ENCODE measurements around the gene NUBPL.
"Not testable (repeated sequence)": the region's sequence is repeated elsewhere in the genome, so short reads cannot be mapped to it uniquely, and the experiment has no call there.

The NUBPL gene

GRCh38 chr14:31806249-31806648 lies 245.0 kb downstream of the NUBPL start:
- DNase-seq = no peak

GRCh38 chr14:31811693-31812628 lies 250.8 kb downstream of the NUBPL start:
- not testable (repeated sequence) for DNase-seq

GRCh38 chr14:31813724-31814490 lies 252.7 kb downstream of the NUBPL start:
- not testable (repeated sequence) for DNase-seq

- DNase-seq = no peak
Measured at GRCh38 chr14:31819281-31819680, 258.1 kb downstream of the NUBPL start.

GRCh38 chr14:31825459-31825858 lies 264.3 kb downstream of the NUBPL start:
- no peak for DNase-seq

- DNase-seq = no peak
Measured at GRCh38 chr14:31827325-31827724, 266.1 kb downstream of the NUBPL start.

- DNase-seq = no peak
Measured at GRCh38 chr14:31828946-31829868, 268.0 kb downstream of the NUBPL start.

GRCh38 chr14:31834616-31835015 lies 273.4 kb downstream of the NUBPL start:
- DNase-seq = no peak

- DNase-seq = no peak
Measured at GRCh38 chr14:31835049-31835448, 273.8 kb downstream of the NUBPL start.

GRCh38 chr14:31837031-31837430 lies 275.8 kb downstream of the NUBPL start:
- DNase-seq = no peak

GRCh38 chr14:31842899-31843298 lies 281.7 kb downstream of the NUBPL start:
- DNase-seq = no peak

GRCh38 chr14:31843361-31844091 lies 282.3 kb downstream of the NUBPL start:
- no peak for DNase-seq

- DNase-seq = no peak
Measured at GRCh38 chr14:31854508-31855075, 293.4 kb downstream of the NUBPL start.

- DNase-seq = no peak
Measured at GRCh38 chr14:31855262-31855661, 294.1 kb downstream of the NUBPL start.

- DNase-seq = not testable (repeated sequence)
Measured at GRCh38 chr14:31856003-31856402, 294.8 kb downstream of the NUBPL start.

GRCh38 chr14:31858868-31859267 lies 297.7 kb downstream of the NUBPL start:
- no peak for DNase-seq

GRCh38 chr14:31864937-31865855 lies 304.0 kb downstream of the NUBPL start:
- no peak for DNase-seq

GRCh38 chr14:31867570-31867969 lies 306.4 kb downstream of the NUBPL start:
- DNase-seq = no peak

GRCh38 chr14:31868096-31868495 lies 306.9 kb downstream of the NUBPL start:
- DNase-seq = not testable (repeated sequence)

Data from nucleus accumbens (tissue), 56 donors.